Spinal cord (tissue), 10 donors: ENCODE data around the gene PLCH1. TPM values are rescaled to one million over a fixed set of nuclear protein-coding genes. Genes with fewer than 3 reads are reported as not detected.

Experiments
- DNase-seq, 6 donors: peaks; one replicate each; pipeline versions ENCODE4 v3.0.0 to v3.0.0-alpha.2; 2013 to 2015; ENCODE audit warnings: low spot score in 6 of 6, low read depth in 4 of 6
- H3K27ac ChIP-seq: one replicate; pipeline ENCODE4 v1.5.1; 2013; ENCODE audit warnings: low read depth, low read length, control low read depth
- H3K27me3 ChIP-seq: one replicate; pipeline ENCODE4 v1.6.1; 2013; ENCODE audit warnings: low read length; ENCODE audit not compliant: control insufficient read depth, insufficient read depth
- H3K36me3 ChIP-seq: one replicate; pipeline ENCODE4 v1.6.1; 2013; ENCODE audit warnings: low read length; ENCODE audit not compliant: control insufficient read depth, insufficient read depth
- H3K4me1 ChIP-seq: one replicate; pipeline ENCODE4 v1.6.1; 2013; ENCODE audit warnings: low read length; ENCODE audit not compliant: control insufficient read depth, insufficient read depth
- H3K4me3 ChIP-seq: one replicate; pipeline ENCODE4 v1.5.1; 2013; ENCODE audit warnings: low read depth, low read length, control low read depth
- H3K9me3 ChIP-seq: one replicate; pipeline ENCODE4 v1.6.1; 2013; ENCODE audit warnings: low read length; ENCODE audit not compliant: control insufficient read depth, insufficient read depth
- WGBS: methylation state at CpG from one replicate; pipeline ENCODE4 v1.1.5; 2013; ENCODE audit warnings: missing lambda C conversion rate; ENCODE audit not compliant: insufficient coverage; 5-methylcytosine and 5-hydroxymethylcytosine counted together
- polyA plus RNA-seq, 2 donors: library from polyadenylated mRNA; unstranded; fragments of 120-200 nt; gene quantifications; one replicate each; pipeline ENCODE4 v1.2.1, GENCODE V29; 2013; ENCODE audit not compliant: insufficient read length in 2 of 2
- total RNA-seq, 2 donors: library from RNA; depleted of rRNA in 1 of 2; stranded (reverse); fragments of 120-200 nt in 1 of 2; fragments of >200 nt in 1 of 2; gene quantifications; one replicate each; pipeline versions ENCODE4 v1.2.3 to v1.2.4, GENCODE V29; 2013 to 2014
- donor health status: healthy.

PLCH1 gene
- total and polyA plus RNA-seq, 4 donors = 10.2 to 20.6 (median 12.9) TPM

GRCh38 chr3:155417119-155417517, 327.8 kb downstream of the PLCH1 start:
- WGBS = 100% methylated on average over 1 of the region's 3 CpGs
- no peak for DNase-seq
- peaks cover 5% of the 10 kb centered on the region for H3K4me1 ChIP-seq
- H3K4me3 ChIP-seq = no peak overlapping the region
- H3K9me3 ChIP-seq = peaks cover 2% of the 10 kb centered on the region
- no peak overlapping the region for H3K27ac ChIP-seq
- H3K27me3 ChIP-seq = no peaks in the 10 kb centered on the region
- H3K36me3 ChIP-seq = no peaks in the 10 kb centered on the region

GRCh38 chr3:155416500-155417118, 328.3 kb downstream of the PLCH1 start:
- no peak for DNase-seq
- Histone ChIP-seq H3K4me1 (peaks cover 5% of the 10 kb centered on the region), H3K4me3 (no peak overlapping the region), H3K27me3 (no peaks in the 10 kb centered on the region), H3K9me3 (peaks cover 2% of the 10 kb centered on the region), H3K27ac (no peak overlapping the region), H3K36me3 (no peaks in the 10 kb centered on the region)
- WGBS = 85% methylated on average over 3 of the region's 8 CpGs

GRCh38 chr3:155412904-155413303, 332.0 kb downstream of the PLCH1 start:
- H3K4me1 ChIP-seq = no peaks in the 10 kb centered on the region
- WGBS = 86% methylated on average over 1 of the region's 3 CpGs
- no peak for DNase-seq
- no peak overlapping the region for H3K27ac ChIP-seq
- no peaks in the 10 kb centered on the region for H3K27me3 ChIP-seq
- H3K36me3 ChIP-seq = no peaks in the 10 kb centered on the region
- no peaks in the 10 kb centered on the region for H3K9me3 ChIP-seq
- H3K4me3 ChIP-seq = no peak overlapping the region

- Histone ChIP-seq H3K4me3 (no peak overlapping the region), H3K9me3 (no peaks in the 10 kb centered on the region), H3K36me3 (no peaks in the 10 kb centered on the region), H3K4me1 (no peaks in the 10 kb centered on the region), H3K27ac (no peak overlapping the region), H3K27me3 (no peaks in the 10 kb centered on the region)
- DNase-seq = no peak
- WGBS = 100% methylated on average over 1 of the region's 5 CpGs
Measured at GRCh38 chr3:155411500-155412223, 333.2 kb downstream of the PLCH1 start.

- H3K36me3 ChIP-seq = no peaks in the 10 kb centered on the region
- no peaks in the 10 kb centered on the region for H3K4me1 ChIP-seq
- no peak overlapping the region for H3K27ac ChIP-seq
- no peak overlapping the region for H3K4me3 ChIP-seq
- DNase-seq = no peak
- H3K9me3 ChIP-seq = no peaks in the 10 kb centered on the region
- no peaks in the 10 kb centered on the region for H3K27me3 ChIP-seq
Measured at GRCh38 chr3:155409336-155409735, 335.5 kb downstream of the PLCH1 start.

- Histone ChIP-seq H3K4me3 (no peak overlapping the region), H3K27me3 (no peaks in the 10 kb centered on the region), H3K9me3 (no peaks in the 10 kb centered on the region), H3K27ac (no peak overlapping the region), H3K4me1 (no peaks in the 10 kb centered on the region), H3K36me3 (no peaks in the 10 kb centered on the region)
- DNase-seq = no peak
- 100% methylated on average over 1 of the region's 3 CpGs for WGBS
Measured at GRCh38 chr3:155407971-155408370, 336.9 kb downstream of the PLCH1 start.

- no peaks in the 10 kb centered on the region for H3K27me3 ChIP-seq
- no peaks in the 10 kb centered on the region for H3K4me1 ChIP-seq
- no peak overlapping the region for H3K27ac ChIP-seq
- H3K9me3 ChIP-seq = no peaks in the 10 kb centered on the region
- no peak overlapping the region for H3K4me3 ChIP-seq
- H3K36me3 ChIP-seq = no peaks in the 10 kb centered on the region
- no CpG with 5 or more reads among the region's 1 CpG for WGBS
- no peak for DNase-seq
Measured at GRCh38 chr3:155407331-155407730, 337.5 kb downstream of the PLCH1 start.

GRCh38 chr3:155404486-155404885, 340.4 kb downstream of the PLCH1 start:
- Histone ChIP-seq H3K27me3 (no peaks in the 10 kb centered on the region), H3K27ac (no peak overlapping the region), H3K36me3 (no peaks in the 10 kb centered on the region), H3K4me3 (no peak overlapping the region), H3K9me3 (no peaks in the 10 kb centered on the region), H3K4me1 (no peaks in the 10 kb centered on the region)
- no CpG with 5 or more reads among the region's 1 CpG for WGBS
- no peak for DNase-seq

- no peak for DNase-seq
- H3K4me3 ChIP-seq = no peak overlapping the region
- H3K27me3 ChIP-seq = no peaks in the 10 kb centered on the region
- H3K9me3 ChIP-seq = no peaks in the 10 kb centered on the region
- H3K4me1 ChIP-seq = no peaks in the 10 kb centered on the region
- no peak overlapping the region for H3K27ac ChIP-seq
- no peaks in the 10 kb centered on the region for H3K36me3 ChIP-seq
Measured at GRCh38 chr3:155402656-155403055, 342.2 kb downstream of the PLCH1 start.

- DNase-seq = no peak
- H3K4me1 ChIP-seq = no peaks in the 10 kb centered on the region
Measured at GRCh38 chr3:155398046-155398445, 346.8 kb downstream of the PLCH1 start.

More at GRCh38 chr3:155398046-155398445, 346.8 kb downstream of the PLCH1 start:
- H3K27ac ChIP-seq = no peak overlapping the region
- H3K27me3 ChIP-seq = no peaks in the 10 kb centered on the region
- no peaks in the 10 kb centered on the region for H3K36me3 ChIP-seq
- no peaks in the 10 kb centered on the region for H3K9me3 ChIP-seq
- no peak overlapping the region for H3K4me3 ChIP-seq
